SHP77 (cell line): ENCODE data around the gene CDK17.
A peak's percentile ranks its signal among the peaks of the same experiment; 100 is the strongest.

Source experiments
- DNase-seq, 2 experiments: peaks; one replicate each; lab custom pipeline; 2025; lab: John Stamatoyannopoulos, UW

Gene CDK17

GRCh38 chr12:96315741-96316481, 84.3 kb downstream of the CDK17 start:
- DNase-seq, result peak in 1 of 2 experiments; percentile 2

- DNase-seq, result no peak
These were observed 85.5 kb downstream of the CDK17 start for GRCh38 chr12:96314723-96315122.

- no peak for DNase-seq
These were observed 86.6 kb downstream of the CDK17 start for GRCh38 chr12:96313606-96314005.

- no peak for DNase-seq
These were observed 89.0 kb downstream of the CDK17 start for GRCh38 chr12:96311191-96311590.

GRCh38 chr12:96310067-96310466, 90.2 kb downstream of the CDK17 start:
- DNase-seq, result no peak

- DNase-seq, result no peak
These were observed 91.4 kb downstream of the CDK17 start for GRCh38 chr12:96308881-96309280.

GRCh38 chr12:96305665-96306064, 94.6 kb downstream of the CDK17 start:
- DNase-seq, result no peak

GRCh38 chr12:96303653-96304052, 96.6 kb downstream of the CDK17 start:
- no peak for DNase-seq

- no peak for DNase-seq
These were observed 97.4 kb downstream of the CDK17 start for GRCh38 chr12:96302687-96303310.

GRCh38 chr12:96301732-96302131, 98.5 kb downstream of the CDK17 start:
- DNase-seq, result no peak

- DNase-seq, result no peak
These were observed 100.2 kb downstream of the CDK17 start for GRCh38 chr12:96300064-96300463.

GRCh38 chr12:96297504-96297903, 102.7 kb downstream of the CDK17 start:
- DNase-seq, result no peak

- no peak for DNase-seq
These were observed 104.6 kb downstream of the CDK17 start for GRCh38 chr12:96295532-96296160.

- no peak for DNase-seq
These were observed 105.4 kb downstream of the CDK17 start for GRCh38 chr12:96294831-96295230.

GRCh38 chr12:96293093-96293492, 107.1 kb downstream of the CDK17 start:
- no peak for DNase-seq

- DNase-seq, result no peak
These were observed 111.2 kb downstream of the CDK17 start for GRCh38 chr12:96289067-96289466.

GRCh38 chr12:96285158-96285557, 115.1 kb downstream of the CDK17 start:
- no peak for DNase-seq

GRCh38 chr12:96274331-96274730, 125.9 kb downstream of the CDK17 start:
- DNase-seq, result no peak

GRCh38 chr12:96271469-96272199, 128.6 kb downstream of the CDK17 start:
- no peak for DNase-seq

GRCh38 chr12:96266238-96266637, 134.0 kb downstream of the CDK17 start:
- DNase-seq, result no peak

GRCh38 chr12:96265836-96266235, 134.4 kb downstream of the CDK17 start:
- DNase-seq, result no peak

- DNase-seq, result no peak
These were observed 134.8 kb downstream of the CDK17 start for GRCh38 chr12:96265400-96265799.
